ENCODE measurements around the gene DDIT4L.
"Not testable (repeated sequence)": the region's sequence is repeated elsewhere in the genome, so short reads cannot be mapped to it uniquely, and the experiment has no call there.

DDIT4L gene

DNA sequence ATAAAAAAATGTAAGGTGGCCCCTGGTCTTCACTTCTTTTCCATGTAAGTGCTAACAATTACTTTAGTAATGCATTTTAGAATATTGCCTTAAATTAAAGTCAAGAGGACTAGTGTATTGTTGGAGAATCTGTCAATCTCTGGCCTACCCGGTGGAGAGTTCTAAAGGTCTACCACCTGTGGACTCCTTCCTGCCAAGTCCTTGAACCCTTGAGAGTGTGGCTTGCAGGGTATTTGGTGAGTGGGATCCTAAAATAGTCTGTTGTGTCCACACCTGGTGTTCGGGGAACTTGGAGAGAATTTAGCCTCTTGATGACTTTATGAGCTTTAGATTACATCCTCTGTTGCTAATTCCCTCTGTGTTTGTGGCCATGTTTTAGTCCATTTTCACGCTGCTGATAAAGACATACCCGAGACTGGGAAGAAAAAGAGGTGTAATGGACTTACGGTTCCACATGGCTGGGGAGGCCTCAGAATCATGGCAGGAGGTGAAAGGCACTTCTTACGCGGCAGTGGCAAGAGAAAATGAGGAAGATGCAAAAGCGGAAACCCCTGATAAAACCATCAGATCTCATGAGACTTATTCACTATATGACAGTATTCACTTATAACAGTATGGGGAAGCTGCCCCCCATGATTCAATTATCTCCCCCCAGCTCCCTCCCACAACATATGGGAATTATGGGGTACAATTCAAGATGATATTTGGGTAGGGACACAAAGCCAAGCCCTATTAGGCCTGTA is 23.8 kb downstream of the DDIT4L start:
- in situ Hi-C loops (cut with HindIII; ENCODE audit: low sequenced_read_pairs): no loop called here

GRCh38 chr4:100165809-100166208 is 24.5 kb downstream of the DDIT4L start:
- in situ Hi-C loops (cut with HindIII; ENCODE audit: low sequenced_read_pairs): no loop called here

DNA sequence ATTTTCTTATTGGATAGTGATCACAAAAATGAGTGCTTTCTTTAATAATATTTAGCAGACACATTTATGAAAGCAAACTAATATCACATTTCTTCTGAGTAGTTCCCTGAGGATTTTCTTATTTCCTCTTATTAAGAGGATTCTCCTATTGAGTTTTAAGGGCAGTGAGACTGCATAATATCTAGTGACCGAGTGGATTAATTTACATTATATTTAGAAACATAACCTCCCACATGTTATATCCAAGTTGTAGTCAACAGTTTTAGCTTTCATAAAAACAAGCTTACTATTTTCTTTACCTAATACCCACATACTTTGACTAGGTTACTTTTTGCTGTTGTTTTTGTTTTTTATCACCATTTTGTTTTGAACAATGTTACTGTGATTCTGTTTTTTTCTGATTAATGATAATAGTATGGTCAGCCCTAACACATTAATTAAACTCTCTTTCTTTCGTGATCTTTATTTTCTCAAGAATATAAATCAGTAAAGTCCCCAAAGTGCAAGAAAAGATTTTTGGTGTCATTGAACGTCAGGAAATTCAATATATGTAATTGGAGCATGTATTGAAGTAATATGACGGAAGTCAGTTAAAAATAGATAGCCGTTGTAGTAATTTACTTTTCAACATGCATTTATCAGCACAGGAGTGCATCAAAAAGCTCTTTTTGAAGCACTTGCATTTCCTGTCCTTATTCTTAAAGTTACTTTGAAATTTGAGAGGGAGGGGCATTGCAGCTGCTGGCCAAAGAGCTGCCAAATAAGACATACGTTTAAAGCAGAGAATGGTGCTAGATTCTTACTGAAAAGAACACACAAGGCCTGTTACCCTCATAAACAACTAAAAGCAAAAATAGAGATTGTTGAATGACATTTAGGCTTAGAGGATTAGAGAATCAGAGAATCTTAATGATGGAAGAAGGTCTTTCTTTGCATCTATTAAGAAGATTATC is 25.2 kb downstream of the DDIT4L start:
- in situ Hi-C loops (cut with HindIII; ENCODE audit: low sequenced_read_pairs): no loop called here

DNA sequence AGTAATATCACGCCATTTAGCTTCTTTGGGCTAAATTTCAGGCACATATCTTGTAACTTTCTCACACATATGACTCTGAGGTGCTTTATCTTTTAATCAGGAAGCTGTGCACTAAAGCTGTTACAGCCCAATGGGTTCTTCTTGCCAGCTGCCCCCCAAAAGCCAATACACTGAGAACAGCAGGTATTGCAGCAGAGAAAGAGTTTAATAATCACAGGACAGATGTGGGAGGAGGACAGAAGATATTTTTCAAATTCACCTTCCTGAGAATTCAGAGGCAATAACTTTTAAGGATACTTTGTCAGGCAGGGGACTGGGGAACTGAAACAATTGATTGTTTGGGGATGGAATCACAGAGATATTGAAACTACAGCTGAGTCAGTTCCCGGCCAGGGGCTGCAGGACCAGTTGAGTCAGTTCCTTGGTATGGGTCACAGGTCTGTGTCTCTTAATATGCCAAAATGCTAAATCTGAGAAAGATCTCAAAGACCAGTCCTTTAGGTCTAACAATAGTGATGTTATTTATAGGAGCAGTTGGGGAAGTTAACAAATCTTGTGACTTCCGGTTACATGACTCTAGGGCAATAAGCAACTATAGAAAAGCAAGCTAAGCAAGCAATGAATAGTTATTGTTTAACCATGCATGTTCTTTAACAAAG is 28.1 kb downstream of the DDIT4L start:
- in situ Hi-C loops (cut with HindIII; ENCODE audit: low sequenced_read_pairs): no loop called here

DNA sequence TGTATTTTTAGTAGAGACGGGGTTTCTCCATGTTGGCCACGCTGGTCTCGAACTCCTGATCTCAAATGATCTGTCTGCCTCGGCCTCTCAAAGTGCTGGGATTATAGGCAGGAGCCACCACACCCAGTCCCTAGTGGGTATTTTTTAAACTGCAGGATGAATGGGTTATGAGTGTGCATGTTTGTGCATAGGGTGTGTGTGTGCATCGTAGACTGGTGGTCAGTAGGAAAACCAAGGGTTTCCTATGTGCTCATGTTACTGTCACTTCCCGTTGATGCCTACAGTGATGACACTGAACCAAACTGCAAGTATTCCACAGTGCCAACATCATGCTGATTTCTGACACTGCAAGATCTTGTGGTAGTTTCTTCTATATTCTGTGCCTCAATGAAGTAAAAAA is 41.1 kb downstream of the DDIT4L start:
- in situ Hi-C loops (cut with HindIII; ENCODE audit: low sequenced_read_pairs): no loop called here

DNA sequence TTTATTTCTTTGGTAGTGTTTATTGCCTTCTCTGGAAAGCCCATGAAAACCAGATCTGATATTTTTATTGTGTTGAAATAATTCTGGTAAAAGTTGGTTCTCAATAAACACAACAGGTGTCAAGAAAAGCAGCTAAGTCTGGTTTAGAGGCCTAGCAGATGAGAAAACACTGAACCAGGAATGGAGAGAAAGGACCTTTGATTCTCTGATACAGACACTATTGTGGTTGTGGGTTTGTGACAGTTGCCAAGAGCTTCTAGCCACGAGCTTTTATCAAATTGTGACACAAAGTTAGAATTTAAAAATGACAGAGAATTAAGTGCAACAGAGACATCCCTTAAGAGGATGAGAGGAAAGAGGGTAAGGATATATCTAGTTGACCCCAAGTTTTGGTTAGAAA is 42.6 kb downstream of the DDIT4L start:
- in situ Hi-C loops (cut with HindIII; ENCODE audit: low sequenced_read_pairs): no loop called here

- in situ Hi-C loops (cut with HindIII; ENCODE audit: low sequenced_read_pairs): no loop called here
Measured at GRCh38 chr4:100147198-100147597, 43.1 kb downstream of the DDIT4L start.

DNA sequence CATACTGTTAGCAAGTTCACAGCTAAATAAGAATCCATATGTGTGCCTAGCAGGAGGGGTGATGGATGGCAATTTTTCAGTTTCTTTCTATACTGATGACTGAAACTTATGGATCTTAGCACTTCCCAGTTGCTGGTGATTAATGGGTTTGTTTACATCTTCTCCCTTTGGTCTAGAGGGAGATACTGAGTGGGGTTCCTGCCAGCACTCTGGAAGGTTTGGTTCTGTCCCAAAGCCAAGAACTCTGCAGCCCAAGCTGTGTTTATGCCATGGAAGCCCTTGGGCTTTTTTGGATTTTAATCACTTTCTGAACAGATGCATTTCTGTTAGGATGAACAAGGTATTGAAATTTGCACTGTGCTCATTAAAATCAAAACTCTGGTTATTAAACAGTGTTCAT is 43.5 kb downstream of the DDIT4L start:
- in situ Hi-C loops (cut with HindIII; ENCODE audit: low sequenced_read_pairs): no loop called here

DNA sequence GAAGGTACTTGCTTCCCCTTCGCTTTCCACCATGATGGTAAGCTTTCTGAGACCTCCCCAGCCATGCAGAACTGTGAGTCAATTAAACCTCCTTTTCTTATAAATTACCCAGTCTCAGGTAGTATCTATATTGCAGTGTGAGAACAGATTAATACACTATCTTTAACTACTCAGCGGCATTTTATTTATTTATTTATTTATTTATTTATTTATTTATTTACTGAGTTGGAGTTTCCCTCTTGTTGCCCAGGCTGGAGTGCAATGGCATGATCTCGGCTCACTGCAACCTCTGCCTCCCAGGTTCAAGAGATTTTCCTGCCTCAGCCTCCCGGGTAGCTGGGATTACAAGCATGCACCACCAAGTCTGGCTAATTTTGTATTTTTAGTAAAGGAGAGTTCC is 52.9 kb downstream of the DDIT4L start:
- in situ Hi-C loops (cut with HindIII; ENCODE audit: low sequenced_read_pairs): not testable (repeated sequence)

Measured in endothelial cell of hepatic sinusoid (primary cell).